ENCODE data around the gene LRIT2. TPM values are rescaled to one million over a fixed set of nuclear protein-coding genes. Genes with fewer than 3 reads are reported as not detected.
A peak's percentile ranks its signal among the peaks of the same experiment; 100 is the strongest.

LRIT2 gene
- total RNA-seq, 3 donors from 2014 or later: not detected

DNA sequence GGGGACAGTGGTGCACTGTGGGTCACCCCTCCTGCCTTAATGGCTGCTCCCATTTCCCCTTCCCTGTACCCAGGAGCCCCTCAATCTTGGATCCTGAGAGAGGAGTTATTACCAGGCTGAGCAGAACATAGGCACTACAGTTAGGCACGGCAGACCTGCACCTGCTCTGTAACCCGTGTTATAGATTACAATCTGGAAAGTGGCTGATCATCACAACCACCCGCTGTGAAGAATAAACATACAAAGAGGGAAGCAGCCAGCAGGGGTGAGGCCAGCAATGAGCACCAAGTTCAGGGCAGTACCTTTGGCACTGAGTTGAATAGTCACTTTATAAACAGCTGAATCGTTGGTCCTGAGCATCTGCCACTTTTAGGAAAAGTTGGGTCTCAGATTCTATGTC, 29.3 kb downstream of the LRIT2 start:
- no peak for DNase-seq (ENCODE audit: low spot score in 2 of 2)
- intact Hi-C loops (cut with DNase I; ENCODE audit: low total_unique reads): no loop called here

DNA sequence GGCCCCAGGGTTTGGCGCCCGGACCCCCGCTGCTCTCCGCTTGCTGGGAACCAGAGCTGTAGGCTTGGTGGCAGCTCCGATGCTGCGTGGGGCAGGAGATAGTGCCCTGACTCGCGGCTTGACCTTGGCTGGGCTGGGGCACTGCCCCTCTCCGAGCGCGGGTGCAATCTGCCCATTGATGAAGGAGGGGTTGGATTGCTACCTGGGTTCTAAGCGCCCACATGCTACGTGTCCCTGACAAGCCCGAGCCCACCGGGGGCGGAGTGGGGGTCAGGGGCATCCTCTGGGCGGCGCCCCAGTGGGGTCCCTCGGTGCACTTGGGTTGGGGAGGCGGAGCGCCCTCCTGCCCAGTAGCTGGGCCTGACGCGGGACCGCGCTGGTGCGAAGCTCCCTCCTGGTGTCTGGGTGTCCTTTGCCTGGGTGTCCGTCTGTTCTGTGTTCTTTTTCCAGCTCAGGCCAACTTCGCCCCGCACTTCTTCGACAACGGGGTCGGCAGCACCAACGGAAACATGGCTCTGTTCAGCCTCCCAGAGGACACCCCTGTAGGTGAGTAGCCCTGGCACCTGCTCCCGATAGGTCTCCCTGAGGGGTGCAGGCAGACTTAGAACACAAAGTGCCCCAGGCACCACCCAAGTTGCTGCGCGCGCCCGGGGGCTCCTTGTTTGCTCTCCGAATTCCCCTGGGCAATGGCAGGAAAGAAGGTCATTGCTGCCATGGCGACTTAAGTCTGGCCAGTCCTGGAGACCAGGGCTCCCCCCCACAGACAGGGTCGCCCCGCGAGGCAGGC, 30.1 kb downstream of the LRIT2 start:
- DNase-seq (ENCODE audit: low spot score in 2 of 2): no peak
- no peak overlapping the region for H3K27ac ChIP-seq
- H3K9me3 ChIP-seq: no peaks in the 10 kb centered on the region
- no peak for TF ChIP-seq POLR2AphosphoS5 (IDR thresholded peaks at IDR 0.05)
- no peak for TF ChIP-seq POLR2A (IDR thresholded peaks at IDR 0.05)
- TF ChIP-seq, protein P1, sequence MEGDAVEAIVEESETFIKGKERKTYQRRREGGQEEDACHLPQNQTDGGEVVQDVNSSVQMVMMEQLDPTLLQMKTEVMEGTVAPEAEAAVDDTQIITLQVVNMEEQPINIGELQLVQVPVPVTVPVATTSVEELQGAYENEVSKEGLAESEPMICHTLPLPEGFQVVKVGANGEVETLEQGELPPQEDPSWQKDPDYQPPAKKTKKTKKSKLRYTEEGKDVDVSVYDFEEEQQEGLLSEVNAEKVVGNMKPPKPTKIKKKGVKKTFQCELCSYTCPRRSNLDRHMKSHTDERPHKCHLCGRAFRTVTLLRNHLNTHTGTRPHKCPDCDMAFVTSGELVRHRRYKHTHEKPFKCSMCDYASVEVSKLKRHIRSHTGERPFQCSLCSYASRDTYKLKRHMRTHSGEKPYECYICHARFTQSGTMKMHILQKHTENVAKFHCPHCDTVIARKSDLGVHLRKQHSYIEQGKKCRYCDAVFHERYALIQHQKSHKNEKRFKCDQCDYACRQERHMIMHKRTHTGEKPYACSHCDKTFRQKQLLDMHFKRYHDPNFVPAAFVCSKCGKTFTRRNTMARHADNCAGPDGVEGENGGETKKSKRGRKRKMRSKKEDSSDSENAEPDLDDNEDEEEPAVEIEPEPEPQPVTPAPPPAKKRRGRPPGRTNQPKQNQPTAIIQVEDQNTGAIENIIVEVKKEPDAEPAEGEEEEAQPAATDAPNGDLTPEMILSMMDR (IDR thresholded peaks at IDR 0.05): no peak
- intact Hi-C loops (cut with DNase I; ENCODE audit: low total_unique reads): no loop called here
- H3K27me3 ChIP-seq: peaks cover 6 to 49% of the 10 kb centered on the region in 2 donors
- no peaks in the 10 kb centered on the region for H3K36me3 ChIP-seq
- peak overlapping the region in 2 of 3 donors; percentile 54 to 70 for H3K4me3 ChIP-seq
- peaks cover 0 to 11% of the 10 kb centered on the region in 2 donors for H3K4me1 ChIP-seq

More for the DNA sequence above, 29.3 kb downstream of the LRIT2 start:
- H3K27me3 ChIP-seq: peaks cover 6 to 49% of the 10 kb centered on the region in 2 donors
- H3K27ac ChIP-seq: no peak overlapping the region
- H3K9me3 ChIP-seq: no peaks in the 10 kb centered on the region
- H3K4me1 ChIP-seq: peaks cover 0 to 11% of the 10 kb centered on the region in 2 donors
- H3K4me3 ChIP-seq: no peak overlapping the region
- no peaks in the 10 kb centered on the region for H3K36me3 ChIP-seq
- TF ChIP-seq, protein P1 (IDR thresholded peaks at IDR 0.05): no peak
- no peak for TF ChIP-seq POLR2AphosphoS5 (IDR thresholded peaks at IDR 0.05)
- TF ChIP-seq POLR2A (IDR thresholded peaks at IDR 0.05): no peak

DNA sequence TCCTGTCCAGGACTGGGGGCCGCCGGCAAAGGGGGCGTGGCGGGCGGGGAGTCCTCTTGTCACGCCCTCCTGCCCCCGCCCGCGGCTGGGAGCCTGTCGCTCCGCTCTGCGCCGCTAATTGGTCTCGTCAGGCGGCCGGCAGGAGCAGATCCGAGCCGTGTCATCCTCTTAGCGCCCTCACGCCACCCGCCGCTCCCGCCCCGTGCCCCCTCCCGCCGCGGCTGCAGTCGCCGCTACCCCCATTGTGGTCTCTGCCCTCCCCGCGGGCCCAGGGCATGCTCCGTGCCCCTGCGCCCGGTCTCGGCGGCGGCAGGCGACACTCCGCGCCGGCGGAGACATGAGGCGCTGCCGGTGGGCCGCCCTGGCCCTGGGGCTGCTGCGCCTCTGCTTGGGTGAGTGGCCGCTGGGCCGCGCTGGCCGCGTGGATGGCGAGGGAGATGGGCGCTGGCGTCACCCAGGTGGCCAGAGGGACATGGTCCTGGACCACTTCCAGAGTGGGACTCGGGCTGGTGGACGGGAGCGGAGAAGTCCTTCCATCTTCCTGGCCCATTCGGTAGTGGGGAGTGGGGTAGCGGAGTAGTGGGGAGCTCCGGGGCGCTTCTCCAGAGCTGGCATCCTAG, 30.8 kb downstream of the LRIT2 start, which contains the start of gene CDHR1:
Gene CDHR1, plus strand, starts transcription at position 114 of the 620 bp plus-strand sequence. Its CDS starts 224 bp downstream, at position 338.
- intact Hi-C loops (cut with DNase I; ENCODE audit: low total_unique reads): no loop called here
- no peaks in the 10 kb centered on the region for H3K9me3 ChIP-seq
- DNase-seq (ENCODE audit: low spot score in 2 of 2): no peak
- peaks cover 6 to 49% of the 10 kb centered on the region in 2 donors for H3K27me3 ChIP-seq
- H3K27ac ChIP-seq: no peak within 1 kb of the TSS
- H3K36me3 ChIP-seq: no peaks in the 10 kb centered on the region
- H3K4me3 ChIP-seq: peak within 1 kb of the TSS; percentile 36 to 70 (median 54)
- TF ChIP-seq POLR2AphosphoS5 (IDR thresholded peaks at IDR 0.05) (no peak), POLR2A (IDR thresholded peaks at IDR 0.05) (no peak)
- TF ChIP-seq, protein P1 (IDR thresholded peaks at IDR 0.05): no peak
- peaks cover 0 to 11% of the 10 kb centered on the region in 2 donors for H3K4me1 ChIP-seq

DNA sequence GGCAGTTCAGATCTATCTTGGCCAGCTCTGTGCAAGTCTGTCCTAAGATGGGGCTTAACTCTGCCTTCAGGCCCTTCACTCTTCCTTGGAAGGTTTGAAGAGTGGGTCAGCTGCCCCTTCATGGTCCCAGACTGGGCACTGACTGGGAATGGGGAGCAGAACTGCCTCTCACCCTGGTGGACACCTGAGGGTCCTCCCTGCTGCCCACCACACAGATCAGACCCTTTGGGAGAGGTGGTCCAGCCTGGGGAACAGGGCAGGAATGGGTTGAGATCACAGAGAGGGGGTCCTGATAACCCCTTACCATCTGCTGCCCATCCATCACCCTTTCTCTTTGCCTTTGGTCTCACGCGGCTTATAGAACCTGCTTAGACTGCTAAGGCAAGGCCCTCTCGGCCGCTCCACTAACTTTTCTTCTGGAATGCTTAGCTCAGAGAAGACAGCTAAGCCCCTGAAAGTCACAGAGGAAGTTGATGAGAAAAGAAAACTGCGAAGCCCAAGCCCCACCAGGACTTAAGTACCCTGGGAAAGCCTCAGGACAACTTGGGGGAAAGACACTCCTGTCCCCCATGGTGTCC, 31.4 kb downstream of the LRIT2 start:
- no peak for TF ChIP-seq POLR2A (IDR thresholded peaks at IDR 0.05)
- TF ChIP-seq POLR2AphosphoS5 (IDR thresholded peaks at IDR 0.05): no peak
- TF ChIP-seq, protein P1 (IDR thresholded peaks at IDR 0.05): no peak
- DNase-seq (ENCODE audit: low spot score in 2 of 2): no peak
- Histone ChIP-seq H3K36me3 (no peaks in the 10 kb centered on the region), H3K27ac (no peak overlapping the region), H3K9me3 (no peaks in the 10 kb centered on the region), H3K4me1 (peaks cover 0 to 11% of the 10 kb centered on the region in 2 donors), H3K4me3 (peak overlapping the region; percentile 36 to 70 (median 54)), H3K27me3 (peaks cover 6 to 50% of the 10 kb centered on the region in 2 donors)
- intact Hi-C loops (cut with DNase I; ENCODE audit: low total_unique reads): no loop called here
